Esophagus muscularis mucosa (tissue), 3 donors: ENCODE measurements around the gene CHEK2.

Experiments used
- POLR2A ChIP-seq: fragments of 450-650 bp; IDR thresholded peaks from one replicate; pipeline ENCODE4 v1.6.1; 2017; ENCODE audit warnings: antibody characterized with exemption, moderate library complexity, mild to moderate bottlenecking, low read depth
- TF ChIP-seq, protein P1 (sequence below), 3 experiments: fragments of 200-600 bp in 2 of 3; fragments of 450-650 bp in 1 of 3; sonication (generic) in 2 of 3; IDR thresholded peaks; one replicate each; pipeline ENCODE4 v1.5.1; 2017 to 2019; ENCODE audit warnings: antibody characterized with exemption in 3 of 3, mild to moderate bottlenecking in 2 of 3, moderate library complexity in 1 of 3

DNA sequence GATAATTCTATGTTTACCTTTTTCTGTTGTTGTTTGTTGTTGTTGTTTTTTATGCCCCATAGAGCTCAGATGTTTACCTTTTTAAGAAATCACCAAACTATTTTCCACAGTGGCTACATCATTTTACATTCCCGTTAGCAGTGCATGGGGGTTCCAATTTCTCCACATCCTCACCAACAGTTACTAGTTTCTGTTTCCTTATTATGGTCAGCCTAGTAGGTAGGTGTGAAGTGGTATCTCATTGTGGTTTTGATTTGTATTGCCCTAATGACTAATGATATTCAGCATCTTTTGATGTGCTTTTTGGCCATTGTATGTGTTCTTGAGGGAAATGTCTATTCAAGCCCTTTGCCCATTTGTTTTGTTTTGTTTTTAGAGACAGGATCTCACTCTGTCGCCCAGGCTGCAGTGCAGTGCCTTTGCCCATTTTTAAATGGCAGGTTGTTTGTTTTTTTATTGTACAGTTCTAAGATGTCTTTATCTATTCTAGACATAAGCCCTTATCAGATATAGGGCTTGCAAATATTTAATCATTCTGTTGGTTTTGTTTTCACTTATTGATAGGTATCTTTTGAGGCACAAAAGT, 27.5 kb downstream of the CHEK2 start:
- TF ChIP-seq, protein P1, sequence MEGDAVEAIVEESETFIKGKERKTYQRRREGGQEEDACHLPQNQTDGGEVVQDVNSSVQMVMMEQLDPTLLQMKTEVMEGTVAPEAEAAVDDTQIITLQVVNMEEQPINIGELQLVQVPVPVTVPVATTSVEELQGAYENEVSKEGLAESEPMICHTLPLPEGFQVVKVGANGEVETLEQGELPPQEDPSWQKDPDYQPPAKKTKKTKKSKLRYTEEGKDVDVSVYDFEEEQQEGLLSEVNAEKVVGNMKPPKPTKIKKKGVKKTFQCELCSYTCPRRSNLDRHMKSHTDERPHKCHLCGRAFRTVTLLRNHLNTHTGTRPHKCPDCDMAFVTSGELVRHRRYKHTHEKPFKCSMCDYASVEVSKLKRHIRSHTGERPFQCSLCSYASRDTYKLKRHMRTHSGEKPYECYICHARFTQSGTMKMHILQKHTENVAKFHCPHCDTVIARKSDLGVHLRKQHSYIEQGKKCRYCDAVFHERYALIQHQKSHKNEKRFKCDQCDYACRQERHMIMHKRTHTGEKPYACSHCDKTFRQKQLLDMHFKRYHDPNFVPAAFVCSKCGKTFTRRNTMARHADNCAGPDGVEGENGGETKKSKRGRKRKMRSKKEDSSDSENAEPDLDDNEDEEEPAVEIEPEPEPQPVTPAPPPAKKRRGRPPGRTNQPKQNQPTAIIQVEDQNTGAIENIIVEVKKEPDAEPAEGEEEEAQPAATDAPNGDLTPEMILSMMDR (IDR thresholded peaks at IDR 0.05): no peak
- no peak for TF ChIP-seq POLR2A
